ENCODE results near the gene VTN.

GRCh38 chr17:28386391-28386790, 16.3 kb upstream of the VTN start:
- TF ChIP-seq POLR2A (IDR thresholded peaks at IDR 0.05; ENCODE audit: low read depth, low read length): no peak
- no peak for TF ChIP-seq EZH2 (IDR thresholded peaks at IDR 0.05; ENCODE audit: borderline replicate concordance, low read depth, low read length, severe bottlenecking)

All from endothelial cell of umbilical vein (primary cell).